HepG2 (cell line): Measurements from ENCODE around the gene SLC17A8. TPM values are rescaled to one million over a fixed set of nuclear protein-coding genes. Genes with fewer than 3 reads are reported as not detected.

Experiments used
- ATF7 ChIP-seq, 2 experiments: fragments of 450-650 bp in 1 of 2; sonication (generic) in 1 of 2; formaldehyde crosslinking in 1 of 2; IDR thresholded peaks; 2 replicates each; pipeline versions ENCODE4 v1.4.0 to v1.6.1; 2016 to 2020; ENCODE audit warnings: antibody characterized with exemption in 1 of 2, mild to moderate bottlenecking in 1 of 2, missing genetic modification reagents in 1 of 2
- DNMT1 ChIP-seq: sonication (generic); formaldehyde crosslinking; IDR thresholded peaks from 2 replicates; pipeline ENCODE4 v1.5.1; 2020; ENCODE audit warnings: mild to moderate bottlenecking, missing genetic modification reagents
- ELF1 ChIP-seq: sonication (generic); formaldehyde crosslinking; IDR thresholded peaks from 2 replicates; pipeline ENCODE4 v1.4.0; 2020; ENCODE audit warnings: missing genetic modification reagents
- FIP1L1 ChIP-seq: fragments of 200-400 bp; formaldehyde crosslinking; IDR thresholded peaks from 2 replicates; pipeline ENCODE4 v1.6.1; 2018; ENCODE audit warnings: low read depth, mild to moderate bottlenecking, low read length, moderate library complexity, borderline replicate concordance; ENCODE audit not compliant: insufficient read depth
- FLYWCH1 ChIP-seq: sonication (generic); formaldehyde crosslinking; IDR thresholded peaks from 2 replicates; pipeline ENCODE4 v1.8.1; 2023; ENCODE audit warnings: mild to moderate bottlenecking, missing genetic modification reagents
- HDAC2 ChIP-seq: sonication (generic); formaldehyde crosslinking; IDR thresholded peaks from 2 replicates; pipeline ENCODE4 v1.4.0; 2020; ENCODE audit warnings: missing genetic modification reagents
- HOXA5 ChIP-seq: sonication (generic); formaldehyde crosslinking; IDR thresholded peaks from 2 replicates; pipeline ENCODE4 v1.4.0; 2020; ENCODE audit warnings: missing genetic modification reagents
- HOXA7 ChIP-seq: sonication (generic); formaldehyde crosslinking; IDR thresholded peaks from 2 replicates; pipeline ENCODE4 v1.8.1; 2022; ENCODE audit warnings: mild to moderate bottlenecking, missing genetic modification reagents, moderate library complexity
- HOXD1 ChIP-seq: sonication (generic); formaldehyde crosslinking; IDR thresholded peaks from 2 replicates; pipeline ENCODE4 v1.5.0; 2020; ENCODE audit warnings: missing genetic modification reagents
- KDM3A ChIP-seq: IDR thresholded peaks from 2 replicates; pipeline ENCODE4 v1.6.1; 2018; ENCODE audit warnings: low read depth, missing compliant biosample characterization
- MED8 ChIP-seq: sonication (generic); formaldehyde crosslinking; IDR thresholded peaks from 2 replicates; pipeline ENCODE4 v1.8.1; 2023; ENCODE audit warnings: mild to moderate bottlenecking, missing genetic modification reagents; ENCODE audit not compliant: insufficient replicate concordance
- NFKBIZ ChIP-seq: IDR thresholded peaks from 2 replicates; pipeline ENCODE4 v1.6.1; 2018; ENCODE audit warnings: missing genetic modification reagents, missing compliant biosample characterization
- PAX8 ChIP-seq: sonication (generic); formaldehyde crosslinking; IDR thresholded peaks from 2 replicates; pipeline ENCODE4 v1.8.0; 2022; ENCODE audit warnings: mild to moderate bottlenecking, missing genetic modification reagents, borderline replicate concordance
- PLRG1 ChIP-seq: fragments of 450-650 bp; conservative IDR thresholded peaks from 2 replicates; pipeline ENCODE4 v1.6.1; 2016
- SKI ChIP-seq: fragments of 450-650 bp; IDR thresholded peaks from one replicate; pipeline ENCODE4 v1.6.1; 2018; ENCODE audit warnings: mild to moderate bottlenecking; ENCODE audit not compliant: partially characterized antibody
- TARDBP ChIP-seq: sonication (generic); formaldehyde crosslinking; IDR thresholded peaks from 2 replicates; pipeline ENCODE4 v1.8.0; 2022; ENCODE audit warnings: mild to moderate bottlenecking, missing genetic modification reagents
- WIZ ChIP-seq: sonication (generic); formaldehyde crosslinking; IDR thresholded peaks from 2 replicates; pipeline ENCODE4 v1.5.1; 2020; ENCODE audit warnings: mild to moderate bottlenecking, missing genetic modification reagents
- ZNF10 ChIP-seq: sonication (generic); formaldehyde crosslinking; IDR thresholded peaks from 2 replicates; pipeline ENCODE4 v1.4.0; 2020; ENCODE audit warnings: mild to moderate bottlenecking, low read depth, missing genetic modification reagents, borderline replicate concordance
- ZNF549 ChIP-seq: sonication (generic); formaldehyde crosslinking; IDR thresholded peaks from 2 replicates; pipeline ENCODE4 v1.5.0; 2020; ENCODE audit warnings: missing genetic modification reagents
- ZNF772 ChIP-seq: sonication (generic); formaldehyde crosslinking; IDR thresholded peaks from 2 replicates; pipeline ENCODE4 v1.5.0; 2020; ENCODE audit warnings: mild to moderate bottlenecking, missing genetic modification reagents
- ZNF777 ChIP-seq: sonication (generic); formaldehyde crosslinking; IDR thresholded peaks from 2 replicates; pipeline ENCODE4 v1.4.0; 2020; ENCODE audit warnings: missing genetic modification reagents
- ZSCAN31 ChIP-seq: sonication (generic); formaldehyde crosslinking; IDR thresholded peaks from 2 replicates; pipeline ENCODE4 v1.5.0; 2020; ENCODE audit warnings: low read depth, mild to moderate bottlenecking, missing genetic modification reagents
- polyA plus RNA-seq, 8 experiments: library from polyadenylated mRNA; depleted of rRNA in 3 of 8; stranded (reverse) in 7 of 8; unstranded in 1 of 8; fragments of >200 nt; fragmentation: Illumina TruSeq in 4 of 8; extraction: Trizol in 4 of 8; gene quantifications; 2 replicates each; pipeline versions ENCODE4 v1.2.1 to v1.2.3, GENCODE V29; 2011 to 2016; ENCODE audit warnings: low read depth in 4 of 8, missing spikeins in 1 of 8, mixed read lengths in 1 of 8; ENCODE audit not compliant: insufficient read depth in 1 of 8
- total RNA-seq, 5 experiments: library from RNA; depleted of rRNA; stranded (reverse); fragments of >200 nt; fragmentation: Illumina TruSeq; extraction: Trizol; gene quantifications; 2 replicates each; pipeline ENCODE4 v1.2.3, GENCODE V29; 2016; ENCODE audit warnings: low read depth in 1 of 5
- TF ChIP-seq, protein P1 (sequence below): IDR thresholded peaks from 2 replicates; pipeline ENCODE4 v1.6.1; 2016; ENCODE audit warnings: low read depth
- TF ChIP-seq, protein P2 (sequence below): sonication (generic); formaldehyde crosslinking; IDR thresholded peaks from 2 replicates; pipeline ENCODE4 v1.4.0; 2020; ENCODE audit warnings: mild to moderate bottlenecking, missing genetic modification reagents
- TF ChIP-seq, protein P3 (sequence below): sonication (generic); formaldehyde crosslinking; IDR thresholded peaks from 2 replicates; pipeline ENCODE4 v1.8.1; 2023; ENCODE audit warnings: missing genetic modification reagents, inconsistent platforms, borderline replicate concordance
- TF ChIP-seq, protein P4 (sequence below): sonication (generic); formaldehyde crosslinking; IDR thresholded peaks from 2 replicates; pipeline ENCODE4 v1.5.0; 2020; ENCODE audit warnings: missing genetic modification reagents, mild to moderate bottlenecking, borderline replicate concordance

SLC17A8 gene
- total and polyA plus RNA-seq, 2 of the 13 experiments (the other 11 are each of a cell fraction or from before 2014, with no cell fraction given), result 0.07 to 0.15 TPM

DNA sequence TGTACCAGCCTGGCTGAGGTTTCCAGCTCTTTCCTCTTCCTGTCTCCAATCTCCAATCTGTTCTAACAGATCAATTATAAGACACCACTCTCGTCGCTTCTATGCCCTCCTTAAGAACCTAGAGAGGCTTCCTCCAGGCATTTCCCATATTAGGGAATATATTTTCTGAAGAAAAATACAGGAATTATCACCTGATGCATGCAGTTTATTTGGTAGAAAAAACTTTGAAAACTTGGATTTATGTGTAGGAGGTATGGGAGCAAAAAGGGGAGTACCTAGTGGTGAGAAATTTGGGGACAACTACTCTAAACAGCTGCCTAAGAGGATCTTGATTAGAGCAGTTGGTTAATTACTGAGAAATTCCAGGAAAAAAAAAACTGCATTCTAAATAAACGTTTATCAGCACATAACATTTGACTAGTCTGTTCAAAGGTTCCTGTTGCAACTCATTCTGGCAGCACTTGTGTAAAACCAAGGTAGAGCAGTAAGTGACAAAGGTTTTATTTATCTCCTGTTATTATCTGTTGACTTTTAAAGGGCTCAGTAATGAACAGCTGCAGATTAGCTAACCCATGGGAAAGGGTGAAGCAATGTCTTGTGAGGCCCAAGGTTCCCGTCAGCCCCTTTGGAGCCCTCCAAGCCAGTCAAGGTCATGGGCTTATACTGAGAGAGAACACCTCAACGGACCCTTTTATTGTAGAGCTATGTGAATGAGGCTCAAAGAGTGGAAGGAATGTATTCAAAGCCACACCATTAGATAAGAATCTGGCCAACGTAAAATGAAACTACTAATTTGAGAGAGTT, 80.4 kb downstream of the SLC17A8 start (continued):
- TF ChIP-seq, protein P1, sequence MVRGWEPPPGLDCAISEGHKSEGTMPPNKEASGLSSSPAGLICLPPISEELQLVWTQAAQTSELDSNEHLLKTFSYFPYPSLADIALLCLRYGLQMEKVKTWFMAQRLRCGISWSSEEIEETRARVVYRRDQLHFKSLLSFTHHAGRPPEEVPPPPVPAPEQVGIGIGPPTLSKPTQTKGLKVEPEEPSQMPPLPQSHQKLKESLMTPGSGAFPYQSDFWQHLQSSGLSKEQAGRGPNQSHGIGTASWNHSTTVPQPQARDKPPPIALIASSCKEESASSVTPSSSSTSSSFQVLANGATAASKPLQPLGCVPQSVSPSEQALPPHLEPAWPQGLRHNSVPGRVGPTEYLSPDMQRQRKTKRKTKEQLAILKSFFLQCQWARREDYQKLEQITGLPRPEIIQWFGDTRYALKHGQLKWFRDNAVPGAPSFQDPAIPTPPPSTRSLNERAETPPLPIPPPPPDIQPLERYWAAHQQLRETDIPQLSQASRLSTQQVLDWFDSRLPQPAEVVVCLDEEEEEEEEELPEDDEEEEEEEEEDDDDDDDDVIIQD, result peak; percentile 74
- TF ChIP-seq ATF7 (IDR thresholded peaks at IDR 0.05) (peak; percentile 29; the same call in 1 of the 2 replicates), ATF7 (CRISPR knock-in tag; IDR thresholded peaks at IDR 0.05) (peak; percentile 78; the same call in 1 of the 2 replicates), ZNF10 (CRISPR knock-in tag) (no peak), FIP1L1 (no peak), TARDBP (CRISPR knock-in tag) (peak; percentile 96), PAX8 (CRISPR knock-in tag) (no peak), KDM3A (CRISPR knock-in tag) (peak; percentile 70), ZNF549 (CRISPR knock-in tag) (no peak), HOXA5 (CRISPR knock-in tag) (peak; percentile 93), HDAC2 (CRISPR knock-in tag) (peak; percentile 97), SKI (peak; percentile 91), HOXA7 (no peak), PLRG1 (no peak), HOXD1 (peak; percentile 95), DNMT1 (CRISPR knock-in tag) (no peak), ZSCAN31 (no peak), ZNF772 (CRISPR knock-in tag) (0 out of 2 replicates have a peak, but pooled peaks have one; percentile 24), WIZ (CRISPR knock-in tag) (no peak), NFKBIZ (CRISPR knock-in tag) (peak; percentile 94), ZNF777 (CRISPR knock-in tag) (no peak), ELF1 (CRISPR knock-in tag) (no peak), MED8 (CRISPR knock-in tag) (peak; percentile 90), FLYWCH1 (CRISPR knock-in tag) (no peak)
- TF ChIP-seq, protein P2, sequence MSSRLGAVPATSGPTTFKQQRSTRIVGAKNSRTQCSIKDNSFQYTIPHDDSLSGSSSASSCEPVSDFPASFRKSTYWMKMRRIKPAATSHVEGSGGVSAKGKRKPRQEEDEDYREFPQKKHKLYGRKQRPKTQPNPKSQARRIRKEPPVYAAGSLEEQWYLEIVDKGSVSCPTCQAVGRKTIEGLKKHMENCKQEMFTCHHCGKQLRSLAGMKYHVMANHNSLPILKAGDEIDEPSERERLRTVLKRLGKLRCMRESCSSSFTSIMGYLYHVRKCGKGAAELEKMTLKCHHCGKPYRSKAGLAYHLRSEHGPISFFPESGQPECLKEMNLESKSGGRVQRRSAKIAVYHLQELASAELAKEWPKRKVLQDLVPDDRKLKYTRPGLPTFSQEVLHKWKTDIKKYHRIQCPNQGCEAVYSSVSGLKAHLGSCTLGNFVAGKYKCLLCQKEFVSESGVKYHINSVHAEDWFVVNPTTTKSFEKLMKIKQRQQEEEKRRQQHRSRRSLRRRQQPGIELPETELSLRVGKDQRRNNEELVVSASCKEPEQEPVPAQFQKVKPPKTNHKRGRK (CRISPR knock-in tag), result no peak
- TF ChIP-seq, protein P3, sequence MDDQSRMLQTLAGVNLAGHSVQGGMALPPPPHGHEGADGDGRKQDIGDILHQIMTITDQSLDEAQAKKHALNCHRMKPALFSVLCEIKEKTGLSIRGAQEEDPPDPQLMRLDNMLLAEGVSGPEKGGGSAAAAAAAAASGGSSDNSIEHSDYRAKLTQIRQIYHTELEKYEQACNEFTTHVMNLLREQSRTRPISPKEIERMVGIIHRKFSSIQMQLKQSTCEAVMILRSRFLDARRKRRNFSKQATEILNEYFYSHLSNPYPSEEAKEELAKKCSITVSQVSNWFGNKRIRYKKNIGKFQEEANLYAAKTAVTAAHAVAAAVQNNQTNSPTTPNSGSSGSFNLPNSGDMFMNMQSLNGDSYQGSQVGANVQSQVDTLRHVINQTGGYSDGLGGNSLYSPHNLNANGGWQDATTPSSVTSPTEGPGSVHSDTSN (CRISPR knock-in tag), result no peak
- TF ChIP-seq, protein P4, sequence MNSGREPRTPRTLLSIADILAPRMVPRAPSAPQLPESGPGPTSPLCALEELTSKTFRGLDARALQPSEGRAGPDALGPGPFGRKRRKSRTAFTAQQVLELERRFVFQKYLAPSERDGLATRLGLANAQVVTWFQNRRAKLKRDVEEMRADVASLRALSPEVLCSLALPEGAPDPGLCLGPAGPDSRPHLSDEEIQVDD (CRISPR knock-in tag), result no peak
